HepG2 (cell line): ENCODE data around the gene FAM43B. TPM values are rescaled to one million over a fixed set of nuclear protein-coding genes. Genes with fewer than 3 reads are reported as not detected.
A peak's percentile ranks its signal among the peaks of the same experiment; 100 is the strongest.

Experiments
- ATAC-seq: fragments of 200-7000 bp; cut with Tn5 transposase; 3 replicates; pipeline ENCODE4 v1.9.1; 2020; ENCODE audit warnings: mild to moderate bottlenecking, moderate library complexity
- BruUV-seq: library from RNA; stranded (reverse); fragments of 400-500 nt; replicated peaks from 2 replicates; lab custom pipeline; 2021; lab: Mats Ljungman, UMichigan
- CTCF ChIA-PET: fragments of 300-600 bp; formaldehyde crosslinking; extraction: SDS; loops from one replicate; lab custom pipeline; 2021; ENCODE audit warnings: low total read pairs, inconsistent platforms, low intra/inter-chr PET ratio; lab: Yijun Ruan, JAX
- POLR2A ChIA-PET: fragments of 350-600 bp; sonication (Branson Sonifier 250); formaldehyde crosslinking; loops from one replicate; lab custom pipeline; 2020; ENCODE audit warnings: antibody characterized with exemption, inconsistent platforms; lab: Yijun Ruan, JAX
- DNase-seq: peaks from one replicate; pipeline ENCODE4 v3.0.0-alpha.2; 2015; ENCODE audit warnings: low spot score
- FAIRE-seq: peaks from 3 replicates; lab custom pipeline; 2011; peaks lifted over from hg19 to GRCh38; lab: Jason Lieb, UNC
- H2AFZ ChIP-seq: one replicate; pipeline ENCODE4 v1.6.1; 2011; ENCODE audit warnings: low read length, inconsistent platforms
- H3K27ac ChIP-seq: fragments of 300-600 bp; 3 replicates; pipeline ENCODE4 v1.8.0; 2011; ENCODE audit warnings: mixed run types, mild to moderate bottlenecking, mixed read lengths, low read length, inconsistent platforms; ENCODE audit not compliant: insufficient read depth; ENCODE audit errors: extremely low read length
- H3K27me3 ChIP-seq, 2 experiments: fragments of 200-600 bp in 1 of 2; 2 replicates in 1 of 2; 3 replicates in 1 of 2; pipeline versions ENCODE4 v1.6.0 to v1.8.0; 2011; ENCODE audit warnings: low read length in 2 of 2, mild to moderate bottlenecking in 2 of 2, moderate library complexity in 2 of 2, inconsistent platforms in 1 of 2; ENCODE audit not compliant: insufficient read depth in 2 of 2, control insufficient read depth in 1 of 2
- H3K36me3 ChIP-seq, 2 experiments: fragments of 200-600 bp in 1 of 2; replicated peaks in 1 of 2; 2 replicates in 1 of 2; 3 replicates in 1 of 2; pipeline versions ENCODE4 v1.5.1 to v1.8.0; 2011; ENCODE audit warnings: low read length in 2 of 2, inconsistent platforms in 1 of 2; ENCODE audit not compliant: insufficient read depth in 2 of 2, control insufficient read depth in 1 of 2
- H3K4me1 ChIP-seq: 2 replicates; pipeline ENCODE4 v1.5.1; 2012; ENCODE audit warnings: low read length, inconsistent platforms; ENCODE audit not compliant: insufficient read depth
- H3K4me2 ChIP-seq: 2 replicates; pipeline ENCODE4 v1.6.0; 2011; ENCODE audit warnings: low read depth, low read length, inconsistent platforms
- H3K4me3 ChIP-seq, 3 experiments: fragments of 200-600 bp in 1 of 3; sonication (generic), shearing (Covaris generic) in 1 of 3; replicated peaks in 1 of 3; 2 replicates each; pipeline ENCODE4 v1.5.1; 2011 to 2016; ENCODE audit warnings: low read length in 3 of 3, inconsistent platforms in 2 of 3, low read depth in 2 of 3, mild to moderate bottlenecking in 2 of 3, control low read depth in 1 of 3, mixed read lengths in 1 of 3; ENCODE audit not compliant: insufficient read depth in 1 of 3
- H3K79me2 ChIP-seq: one replicate; pipeline ENCODE4 v1.6.1; 2011; ENCODE audit warnings: low read length, inconsistent platforms; ENCODE audit not compliant: insufficient read depth
- H3K9ac ChIP-seq: 2 replicates; pipeline ENCODE4 v1.6.0; 2011; ENCODE audit warnings: mild to moderate bottlenecking, low read depth, low read length, inconsistent platforms; ENCODE audit not compliant: insufficient read depth
- H3K9me3 ChIP-seq: 2 replicates; pipeline ENCODE4 v1.5.1; 2012; ENCODE audit warnings: mild to moderate bottlenecking, low read length
- H4K20me1 ChIP-seq: 2 replicates; pipeline ENCODE4 v1.6.0; 2011; ENCODE audit warnings: inconsistent platforms, mild to moderate bottlenecking, low read length, moderate library complexity; ENCODE audit not compliant: insufficient read depth
- HOXA7 ChIP-seq: sonication (generic); formaldehyde crosslinking; IDR thresholded peaks from 2 replicates; pipeline ENCODE4 v1.8.1; 2022; ENCODE audit warnings: mild to moderate bottlenecking, missing genetic modification reagents, moderate library complexity
- KDM1A ChIP-seq: IDR thresholded peaks from 2 replicates; pipeline ENCODE4 v1.6.1; 2016; ENCODE audit warnings: missing compliant biosample characterization
- NONO ChIP-seq, 2 experiments: fragments of 450-650 bp in 1 of 2; sonication (generic) in 1 of 2; formaldehyde crosslinking in 1 of 2; IDR thresholded peaks in 1 of 2; conservative IDR thresholded peaks in 1 of 2; 2 replicates each; pipeline versions ENCODE4 v1.6.1 to v1.8.0; 2017 to 2022; ENCODE audit warnings: mild to moderate bottlenecking in 1 of 2, missing genetic modification reagents in 1 of 2, moderate library complexity in 1 of 2
- ZBTB44 ChIP-seq: sonication (generic); formaldehyde crosslinking; IDR thresholded peaks from 2 replicates; pipeline ENCODE4 v1.4.0; 2020; ENCODE audit warnings: missing genetic modification reagents
- ZNF121 ChIP-seq: sonication (generic); formaldehyde crosslinking; IDR thresholded peaks from 2 replicates; pipeline ENCODE4 v1.5.0; 2020; ENCODE audit warnings: mild to moderate bottlenecking, missing genetic modification reagents
- ZSCAN21 ChIP-seq: sonication (generic); formaldehyde crosslinking; IDR thresholded peaks from 2 replicates; pipeline ENCODE4 v1.8.0; 2022; ENCODE audit warnings: mild to moderate bottlenecking, missing genetic modification reagents, moderate library complexity, borderline replicate concordance
- WGBS: methylation state at CpG from one replicate; pipeline ENCODE4 v1.1.6; 2017; ENCODE audit warnings: low lambda C conversion rate; 5-methylcytosine and 5-hydroxymethylcytosine counted together
- in situ Hi-C: cut with HindIII; loops from 2 replicates; pipeline ENCODE4 v1.10.0; 2017; ENCODE audit warnings: low pct_unique_long_range_greater_than_20kb; ENCODE audit not compliant: extremely low pct_ligation_motif_present
- intact Hi-C: fragments of 100-400 bp; cut with micrococcal nuclease; formaldehyde crosslinking; loops from one replicate; pipeline ENCODE4 v1.10.0; 2022; ENCODE audit not compliant: unreplicated experiment
- polyA plus RNA-seq, 8 experiments: library from polyadenylated mRNA; depleted of rRNA in 3 of 8; stranded (reverse) in 7 of 8; unstranded in 1 of 8; fragments of >200 nt; fragmentation: Illumina TruSeq in 4 of 8; extraction: Trizol in 4 of 8; gene quantifications; 2 replicates each; pipeline versions ENCODE4 v1.2.1 to v1.2.3, GENCODE V29; 2011 to 2016; ENCODE audit warnings: low read depth in 4 of 8, missing spikeins in 1 of 8, mixed read lengths in 1 of 8; ENCODE audit not compliant: insufficient read depth in 1 of 8
- total RNA-seq, 5 experiments: library from RNA; depleted of rRNA; stranded (reverse); fragments of >200 nt; fragmentation: Illumina TruSeq; extraction: Trizol; gene quantifications; 2 replicates each; pipeline ENCODE4 v1.2.3, GENCODE V29; 2016; ENCODE audit warnings: low read depth in 1 of 5

Gene FAM43B
- total and polyA plus RNA-seq, 2 of the 13 experiments (the other 11 are each of a cell fraction or from before 2014, with no cell fraction given), result 0.63 to 3.7 TPM

- Histone ChIP-seq H3K9me3 (no peaks in the 10 kb centered on the region), H3K27ac (no peak overlapping the region), H3K79me2 (no peaks in the 10 kb centered on the region), H3K4me1 (peaks cover 8% of the 10 kb centered on the region), H3K36me3 (no peaks in the 10 kb centered on the region), H3K4me2 (no peak overlapping the region), H2AFZ (no peak overlapping the region), H4K20me1 (no peaks in the 10 kb centered on the region), H3K27me3 (peaks cover 4 to 13% of the 10 kb centered on the region in 2 experiments; a peak in 2 of 5 replicates), H3K9ac (no peak overlapping the region), H3K4me3 (no peak overlapping the region)
- FAIRE-seq, result no peak
- no TSS peak for BruUV-seq
- peak; percentile 53; the same call in 1 of the 2 replicates for TF ChIP-seq ZNF121 (CRISPR knock-in tag)
- TF ChIP-seq NONO (IDR thresholded peaks at IDR 0.05), result no peak
- TF ChIP-seq NONO (CRISPR knock-in tag; conservative IDR thresholded peaks at IDR 0.05), result no peak
- in situ Hi-C loops (no loop called here), intact Hi-C loops (no loop called here)
- ATAC-seq, result no peak
- ChIA-PET POLR2A (interaction anchor here (0.6 to 1.3 kb wide), 2 partner anchors 9 to 23 kb away, joined by 3 to 4 read pairs; no protein-coding TSS in a partner anchor), CTCF (no interaction called here)
- DNase-seq, result no peak
- 20% methylated on average over 1 of the region's 1 CpG for WGBS
Measured at GRCh38 chr1:20560966-20561365, 8.6 kb downstream of the FAM43B start.

- Histone ChIP-seq H3K79me2 (no peaks in the 10 kb centered on the region), H3K36me3 (no peaks in the 10 kb centered on the region), H3K27me3 (peaks cover 4 to 17% of the 10 kb centered on the region in 2 experiments; a peak in 2 of 5 replicates), H4K20me1 (no peaks in the 10 kb centered on the region), H3K4me1 (peaks cover 8% of the 10 kb centered on the region), H2AFZ (no peak overlapping the region), H3K27ac (no peak overlapping the region), H3K9ac (no peak overlapping the region), H3K9me3 (no peaks in the 10 kb centered on the region), H3K4me3 (no peak overlapping the region), H3K4me2 (no peak overlapping the region)
- DNase-seq, result no peak
- intact Hi-C loops (no loop called here), in situ Hi-C loops (no loop called here)
- CTCF ChIA-PET, result no interaction called here
- no TSS peak for BruUV-seq
- FAIRE-seq, result no peak
- 17% methylated on average over 4 of the region's 4 CpGs for WGBS
- ATAC-seq, result no peak
- TF ChIP-seq ZSCAN21 (no peak), HOXA7 (CRISPR knock-in tag) (no peak), ZBTB44 (CRISPR knock-in tag) (no peak), KDM1A (CRISPR knock-in tag) (no peak)
- POLR2A ChIA-PET, result interaction anchor here (2.0 kb wide), 1 partner anchor 13 kb away, joined by 10 read pairs; the partner anchor contains the start of gene FAM43B
Measured at GRCh38 chr1:20565234-20565633, 12.9 kb downstream of the FAM43B start.
